Naive B cell (primary cell): Measurements from ENCODE around the gene RASGRF1. TPM values are rescaled to one million over a fixed set of nuclear protein-coding genes. Genes with fewer than 3 reads are reported as not detected.

Experiments
- ATAC-seq, 2 donors: fragments of 150-1000 bp; cut with Tn5 transposase; 2 replicates each; pipeline ENCODE4 v1.10.0; 2021; ENCODE audit warnings: low read depth in 2 of 2, mild to moderate bottlenecking in 2 of 2, moderate library complexity in 2 of 2
- DNase-seq: peaks from one replicate; pipeline ENCODE4 v3.0.0; 2022
- H3K27ac Mint-ChIP-seq, 6 donors: one replicate each; pipeline ENCODE4 v1.8.0; 2020 to 2022; ENCODE audit warnings: mild to moderate bottlenecking in 6 of 6, mixed read lengths in 6 of 6, moderate library complexity in 5 of 6, inconsistent platforms in 2 of 6
- H3K27me3 Mint-ChIP-seq, 3 donors: one replicate each; pipeline ENCODE4 v1.8.0; 2021 to 2022; ENCODE audit warnings: mixed read lengths in 3 of 3, mild to moderate bottlenecking in 1 of 3
- H3K36me3 Mint-ChIP-seq, 2 donors: one replicate each; pipeline ENCODE4 v1.8.0; 2020 to 2022; ENCODE audit warnings: mixed read lengths in 2 of 2, inconsistent platforms in 1 of 2, mild to moderate bottlenecking in 1 of 2
- H3K4me1 Mint-ChIP-seq, 3 donors: one replicate each; pipeline ENCODE4 v1.8.0; 2020 to 2022; ENCODE audit warnings: mixed read lengths in 3 of 3, inconsistent platforms in 1 of 3, mild to moderate bottlenecking in 1 of 3, moderate library complexity in 1 of 3
- H3K4me3 Mint-ChIP-seq, 8 donors: one replicate each; pipeline ENCODE4 v1.8.0; 2020 to 2022; ENCODE audit warnings: mild to moderate bottlenecking in 8 of 8, mixed read lengths in 8 of 8, moderate library complexity in 8 of 8, inconsistent platforms in 2 of 8
- H3K9me3 Mint-ChIP-seq, 7 donors: one replicate each; pipeline ENCODE4 v1.8.0; 2020 to 2022; ENCODE audit warnings: mixed read lengths in 7 of 7, mild to moderate bottlenecking in 5 of 7, inconsistent platforms in 2 of 7, moderate library complexity in 1 of 7
- polyA plus RNA-seq, 6 donors: library from polyadenylated mRNA; unstranded; fragments of 300-500 nt; fragmentation: Illumina TruSeq; gene quantifications; one replicate each; pipeline ENCODE4 v1.2.3, GENCODE V29; 2021; ENCODE audit warnings: low read depth in 6 of 6

Gene RASGRF1
- polyA plus RNA-seq, 6 donors from 2014 or later = 0.04 to 0.25 TPM; not detected in 4

DNA sequence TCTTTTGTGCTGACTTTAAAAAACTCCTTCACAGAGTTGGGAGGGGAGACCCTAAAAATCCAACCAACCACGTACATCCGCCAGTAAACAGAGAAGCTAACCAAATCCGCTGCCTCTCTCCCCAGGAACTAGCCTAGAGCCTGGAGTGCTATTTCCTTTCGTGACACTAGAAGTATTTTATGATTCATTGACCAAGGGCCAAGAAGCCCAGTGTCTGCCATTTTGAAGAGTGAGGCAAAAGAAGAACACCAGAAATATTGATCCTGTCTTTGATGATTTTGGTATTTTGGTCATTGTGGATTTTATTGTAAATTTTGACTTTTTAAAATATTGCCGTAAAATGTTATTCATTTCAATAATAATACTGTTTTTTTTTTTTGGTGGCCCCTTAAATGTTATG is 135.2 kb downstream of the RASGRF1 start:
- ATAC-seq = no peak
- DNase-seq = no peak
- Mint-ChIP-seq H3K36me3 (no peaks in the 10 kb centered on the region), H3K4me1 (peaks cover 25 to 34% (median 27%) of the 10 kb centered on the region in 3 donors), H3K4me3 (no peak overlapping the region), H3K27me3 (peaks cover 0 to 21% (median 9%) of the 10 kb centered on the region in 3 donors), H3K9me3 (peaks cover 0 to 2% (median 0%) of the 10 kb centered on the region in 7 donors), H3K27ac (no peak overlapping the region)

DNA sequence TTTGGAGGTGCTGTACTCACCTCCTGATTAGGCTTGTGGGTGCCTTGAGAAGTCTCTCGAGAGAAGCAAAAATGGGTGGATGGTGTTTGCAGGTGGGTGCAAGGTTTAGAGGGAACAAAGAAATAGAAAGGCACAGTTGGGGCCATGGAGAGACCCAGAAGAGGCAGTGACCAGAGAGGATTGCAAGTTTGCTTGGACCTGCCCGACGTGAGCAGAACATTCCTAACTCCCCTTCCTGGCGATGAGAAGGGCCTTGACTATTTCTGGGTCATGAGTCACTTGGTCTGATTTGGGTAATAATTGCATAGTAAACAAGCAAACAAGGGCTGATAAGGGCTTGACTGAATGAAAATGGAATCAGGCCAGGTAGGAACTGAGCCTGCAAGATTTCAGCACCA is 138.7 kb downstream of the RASGRF1 start:
- Mint-ChIP-seq H3K27me3 (peaks cover 0 to 14% (median 9%) of the 10 kb centered on the region in 3 donors), H3K4me3 (peak overlapping the region in 7 of 8 donors; percentile 1 to 79 (median 42)), H3K27ac (peak overlapping the region in 4 of 6 donors; percentile 0 to 79 (median 14)), H3K36me3 (no peaks in the 10 kb centered on the region), H3K4me1 (peaks cover 27 to 41% (median 29%) of the 10 kb centered on the region in 3 donors), H3K9me3 (no peaks in the 10 kb centered on the region)
- ATAC-seq (no peak), DNase-seq (no peak)

DNA sequence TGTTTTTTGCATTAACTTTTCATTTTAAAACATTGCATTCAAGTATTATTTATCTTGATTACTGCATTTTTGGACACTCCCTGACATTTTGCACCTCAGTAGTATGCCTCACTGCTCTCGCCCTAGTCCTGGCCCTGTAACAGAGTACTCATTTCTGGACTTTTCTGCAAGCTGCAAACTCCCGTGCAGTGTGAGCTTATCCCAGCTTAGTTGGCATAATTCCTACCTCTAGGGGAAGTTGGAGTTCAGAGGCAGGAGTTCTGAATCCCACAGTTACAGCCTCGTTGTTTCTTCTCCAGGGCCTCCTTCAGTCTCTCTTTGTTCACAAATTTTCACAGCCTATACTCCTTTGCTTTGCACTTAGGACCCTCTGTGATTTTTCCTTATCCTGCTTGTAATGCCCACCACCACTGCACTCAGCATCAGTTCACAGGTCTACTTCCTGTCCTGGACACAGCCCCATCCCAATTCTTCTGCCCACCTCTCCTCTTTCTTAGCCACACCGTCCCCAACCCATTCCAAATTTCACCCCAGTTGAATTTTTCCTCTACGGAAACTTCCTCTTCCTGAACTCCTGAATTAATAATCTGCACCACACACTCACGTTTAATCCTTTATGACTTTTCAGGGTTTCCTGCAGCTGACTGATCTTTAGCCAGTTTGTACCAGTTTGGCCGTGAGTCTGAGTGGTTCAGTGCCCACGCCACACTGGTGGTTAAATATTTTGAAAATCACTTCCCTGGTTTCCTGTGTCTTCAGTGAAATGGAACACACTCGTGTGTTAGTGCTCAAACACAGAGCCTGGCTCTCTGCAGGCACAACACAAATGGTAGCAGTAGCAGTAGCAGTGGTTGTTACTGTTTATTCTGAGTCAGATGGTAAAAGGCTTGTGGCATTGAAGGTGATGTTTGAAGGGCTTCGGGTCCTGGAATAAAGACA is 139.4 kb downstream of the RASGRF1 start:
- ATAC-seq = peak; percentile 83 to 86
- peak overlapping the region; percentile 1 to 79 (median 57) for H3K4me3 Mint-ChIP-seq
- peaks cover 0 to 14% (median 9%) of the 10 kb centered on the region in 3 donors for H3K27me3 Mint-ChIP-seq
- H3K9me3 Mint-ChIP-seq = no peaks in the 10 kb centered on the region
- no peaks in the 10 kb centered on the region for H3K36me3 Mint-ChIP-seq
- no peak for DNase-seq
- H3K27ac Mint-ChIP-seq = peak overlapping the region in 4 of 6 donors; percentile 0 to 79 (median 33)
- peaks cover 27 to 44% (median 31%) of the 10 kb centered on the region in 3 donors for H3K4me1 Mint-ChIP-seq

GRCh38 chr15:78950343-78950742 is 140.2 kb downstream of the RASGRF1 start:
- Mint-ChIP-seq H3K4me1 (peaks cover 27 to 51% (median 39%) of the 10 kb centered on the region in 3 donors), H3K36me3 (no peaks in the 10 kb centered on the region), H3K4me3 (peak overlapping the region in 1 of 8 donors; percentile 47), H3K9me3 (no peaks in the 10 kb centered on the region), H3K27me3 (peaks cover 0 to 14% (median 9%) of the 10 kb centered on the region in 3 donors), H3K27ac (no peak overlapping the region)
- no peak for DNase-seq
- ATAC-seq = no peak

DNA sequence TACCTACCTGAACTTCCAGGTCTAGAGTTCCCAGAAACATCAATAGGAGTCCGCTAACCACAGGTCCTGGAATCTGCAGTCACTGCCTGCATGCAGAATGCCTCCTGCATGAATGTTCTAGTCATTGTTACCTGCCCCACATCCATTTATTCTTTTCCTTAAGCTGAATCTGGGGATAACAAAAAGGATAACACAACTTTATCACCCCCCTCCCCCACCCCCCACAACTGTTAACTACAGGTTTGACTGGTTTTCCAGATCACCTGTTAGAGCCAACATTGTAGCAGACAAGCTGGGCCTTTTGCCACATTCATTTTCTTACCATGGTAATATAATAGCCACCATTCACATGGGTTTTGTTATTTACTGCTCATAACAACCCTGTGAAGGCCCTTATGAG is 141.1 kb downstream of the RASGRF1 start:
- H3K27me3 Mint-ChIP-seq = peaks cover 0 to 7% (median 4%) of the 10 kb centered on the region in 3 donors
- peaks cover 31 to 52% (median 39%) of the 10 kb centered on the region in 3 donors for H3K4me1 Mint-ChIP-seq
- no peak overlapping the region for H3K27ac Mint-ChIP-seq
- no peak for DNase-seq
- H3K36me3 Mint-ChIP-seq = no peaks in the 10 kb centered on the region
- H3K4me3 Mint-ChIP-seq = peak overlapping the region in 2 of 8 donors; percentile 26 to 35
- no peak for ATAC-seq
- H3K9me3 Mint-ChIP-seq = no peaks in the 10 kb centered on the region

- Mint-ChIP-seq H3K36me3 (no peaks in the 10 kb centered on the region), H3K4me1 (peaks cover 34 to 64% (median 43%) of the 10 kb centered on the region in 3 donors), H3K27me3 (no peaks in the 10 kb centered on the region), H3K27ac (peak overlapping the region in 1 of 6 donors; percentile 56), H3K9me3 (no peaks in the 10 kb centered on the region), H3K4me3 (peak overlapping the region in 2 of 8 donors; percentile 66 to 70)
- DNase-seq (no peak), ATAC-seq (no peak)
These were observed 143.1 kb downstream of the RASGRF1 start for GRCh38 chr15:78947506-78947905.

DNA sequence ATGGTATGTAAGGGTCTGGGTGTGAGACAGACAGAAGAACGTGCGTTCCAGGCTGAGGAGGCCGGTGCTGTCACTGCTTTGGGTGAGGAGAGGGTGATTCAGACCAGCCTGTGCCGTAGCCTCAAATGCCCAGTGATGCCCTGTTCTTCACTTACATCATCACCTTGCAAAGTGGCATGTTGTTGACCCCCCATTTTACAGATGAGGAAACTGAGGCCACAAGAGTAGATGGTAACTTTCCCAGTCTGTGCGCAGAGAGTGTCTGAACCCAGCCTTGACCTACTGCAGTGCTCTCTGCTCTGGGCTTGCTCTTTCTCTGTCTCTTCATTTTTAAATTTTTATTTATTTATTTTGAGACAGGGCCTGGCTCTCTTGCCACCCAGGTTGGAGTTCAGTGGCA is 144.1 kb downstream of the RASGRF1 start:
- Mint-ChIP-seq H3K9me3 (no peaks in the 10 kb centered on the region), H3K27ac (peak overlapping the region in 1 of 6 donors; percentile 96), H3K27me3 (no peaks in the 10 kb centered on the region), H3K36me3 (no peaks in the 10 kb centered on the region), H3K4me3 (peak overlapping the region; percentile 7 to 94 (median 55)), H3K4me1 (peaks cover 27 to 62% (median 39%) of the 10 kb centered on the region in 3 donors)
- no peak for DNase-seq
- ATAC-seq = no peak

DNA sequence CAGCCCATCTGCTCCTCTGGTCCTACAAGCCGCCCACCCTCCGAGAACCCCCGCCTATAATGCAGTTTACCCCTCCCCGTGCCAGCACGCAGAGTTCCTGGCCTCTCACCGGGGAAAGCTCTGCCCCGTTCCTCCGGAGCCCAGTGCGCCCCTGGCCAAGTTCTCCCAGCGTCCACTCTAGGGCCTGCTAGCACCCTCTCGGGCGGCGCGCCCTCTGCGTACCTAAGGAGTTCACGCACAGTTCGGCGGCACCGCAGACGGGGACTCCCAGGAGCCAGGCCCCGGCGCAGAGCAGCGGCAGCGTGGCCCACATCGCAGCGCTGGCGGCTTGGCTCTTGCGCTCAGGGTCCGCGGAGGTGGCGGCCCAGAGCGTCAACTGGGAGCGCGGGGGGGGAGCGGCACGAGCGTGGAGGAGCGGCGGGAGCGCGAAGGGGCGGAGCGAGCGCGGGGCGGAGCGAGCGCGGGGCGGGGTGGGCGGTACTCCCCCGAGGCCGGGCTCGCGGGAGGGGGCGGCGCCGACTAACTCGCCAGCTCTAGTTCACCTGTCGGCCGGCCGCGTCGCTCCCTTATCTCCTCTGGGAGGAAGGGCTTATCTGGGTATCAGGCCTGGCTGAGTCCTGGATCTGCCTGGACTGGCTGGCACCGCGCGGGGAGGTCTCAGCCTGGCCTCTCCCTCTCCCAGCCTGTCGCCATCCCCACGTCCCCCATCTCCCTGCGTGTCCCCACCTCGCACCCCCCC is 145.7 kb downstream of the RASGRF1 start, which contains the start of gene CTSH:
CTSH (minus strand) TSS at position 378 of the 739 bp plus-strand sequence; CDS start at position 313, 65 bp downstream.
- Mint-ChIP-seq H3K9me3 (no peaks in the 10 kb centered on the region), H3K4me1 (peaks cover 19 to 60% (median 31%) of the 10 kb centered on the region in 3 donors), H3K4me3 (peak within 1 kb of the TSS; percentile 91 to 97 (median 94)), H3K36me3 (no peaks in the 10 kb centered on the region), H3K27ac (peak within 1 kb of the TSS; percentile 53 to 96 (median 86)), H3K27me3 (no peaks in the 10 kb centered on the region)
- DNase-seq (peak; percentile 75), ATAC-seq (peak; percentile 84 to 86)

GRCh38 chr15:78944202-78944625 is 146.4 kb downstream of the RASGRF1 start:
- peak; percentile 14 to 16 for ATAC-seq

GRCh38 chr15:78943692-78944091 is 146.9 kb downstream of the RASGRF1 start:
- no peaks in the 10 kb centered on the region for H3K27me3 Mint-ChIP-seq
- peak overlapping the region in 5 of 6 donors; percentile 75 to 96 (median 88) for H3K27ac Mint-ChIP-seq

More at GRCh38 chr15:78944202-78944625, 146.4 kb downstream of the RASGRF1 start:
- Mint-ChIP-seq H3K36me3 (no peaks in the 10 kb centered on the region), H3K27ac (peak overlapping the region in 5 of 6 donors; percentile 75 to 96 (median 88)), H3K4me3 (peak overlapping the region; percentile 91 to 97 (median 94)), H3K9me3 (no peaks in the 10 kb centered on the region), H3K27me3 (no peaks in the 10 kb centered on the region), H3K4me1 (peaks cover 22 to 64% (median 32%) of the 10 kb centered on the region in 3 donors)
- no peak for DNase-seq

DNA sequence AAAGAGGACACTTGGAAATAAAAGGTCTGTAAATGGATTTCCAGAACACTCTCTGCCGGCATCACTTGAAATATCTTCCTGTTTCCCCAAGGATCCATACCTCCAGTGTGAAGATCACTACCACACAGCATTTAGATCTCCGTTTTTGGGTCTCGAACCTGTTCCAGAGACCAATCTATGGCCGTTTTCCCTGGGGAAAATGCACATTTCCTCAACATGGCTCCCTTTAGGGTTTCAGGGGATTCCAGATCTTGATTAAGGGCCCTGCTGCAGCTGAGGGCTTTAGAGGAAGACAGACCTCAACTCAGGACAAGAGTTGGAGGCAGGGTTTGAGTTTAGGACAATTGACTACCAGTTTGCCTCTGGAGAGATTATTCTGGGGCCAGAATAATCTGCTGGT is 147.8 kb downstream of the RASGRF1 start:
- Mint-ChIP-seq H3K9me3 (no peaks in the 10 kb centered on the region), H3K27me3 (no peaks in the 10 kb centered on the region), H3K4me3 (peak overlapping the region; percentile 47 to 97 (median 92)), H3K36me3 (peaks cover 8% of the 10 kb centered on the region in 2 donors), H3K4me1 (peaks cover 37 to 79% (median 42%) of the 10 kb centered on the region in 3 donors), H3K27ac (peak overlapping the region in 5 of 6 donors; percentile 54 to 96 (median 68))
- ATAC-seq = no peak
- DNase-seq = no peak

More at GRCh38 chr15:78943692-78944091, 146.9 kb downstream of the RASGRF1 start:
- no peaks in the 10 kb centered on the region for H3K9me3 Mint-ChIP-seq
- H3K4me1 Mint-ChIP-seq = peaks cover 28 to 70% (median 34%) of the 10 kb centered on the region in 3 donors
- peaks cover under 1 to 1% of the 10 kb centered on the region in 2 donors for H3K36me3 Mint-ChIP-seq
- DNase-seq = no peak
- peak overlapping the region; percentile 91 to 97 (median 94) for H3K4me3 Mint-ChIP-seq
- ATAC-seq = no peak

DNA sequence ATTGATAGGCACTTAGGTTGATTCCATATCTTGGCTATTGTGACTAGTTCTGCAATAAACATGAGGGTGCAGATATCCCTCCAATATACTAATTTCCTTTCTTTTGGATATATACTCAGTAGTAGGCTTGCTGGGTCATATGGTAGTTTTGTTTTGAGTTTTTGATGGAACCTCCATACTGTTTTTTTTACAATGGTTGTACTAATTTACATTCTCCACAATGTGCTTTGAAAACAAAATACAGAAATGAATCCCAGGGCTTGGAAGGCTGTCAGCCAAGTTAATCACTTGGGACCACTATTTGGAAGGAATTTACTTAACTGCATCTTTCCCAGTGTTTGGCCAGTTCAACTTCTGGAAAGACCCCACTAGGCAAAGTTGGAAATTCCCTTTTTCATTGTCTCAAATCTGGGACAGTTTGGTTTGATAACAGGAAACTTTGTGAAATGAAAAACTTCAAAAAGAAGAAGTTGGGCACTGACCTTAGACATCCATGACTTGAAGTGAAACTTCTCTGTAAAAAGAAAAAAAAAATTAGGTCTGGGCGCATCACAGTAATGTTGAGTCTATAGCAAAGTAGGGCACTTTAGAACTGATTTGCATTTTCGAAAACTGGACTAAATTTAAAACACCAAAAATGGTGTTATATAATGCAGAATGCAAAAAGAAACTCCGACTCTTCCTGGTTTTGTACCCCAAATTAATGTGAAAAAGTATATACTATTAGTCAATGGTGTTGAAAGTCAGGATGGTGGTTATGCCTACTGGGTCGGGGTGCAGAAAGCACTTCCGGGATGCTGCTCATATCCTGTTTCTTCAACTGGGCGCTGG is 151.7 kb downstream of the RASGRF1 start:
- Mint-ChIP-seq H3K4me3 (peak overlapping the region; percentile 63 to 91 (median 83)), H3K27ac (peak overlapping the region; percentile 90 to 100 (median 96)), H3K36me3 (peaks cover 13 to 17% of the 10 kb centered on the region in 2 donors), H3K27me3 (no peaks in the 10 kb centered on the region), H3K9me3 (no peaks in the 10 kb centered on the region), H3K4me1 (peaks cover 41 to 85% (median 53%) of the 10 kb centered on the region in 3 donors)
- peak; percentile 73 for DNase-seq
- ATAC-seq = peak; percentile 87 to 90
